SU-DHL-6 (cell line): ENCODE data around the gene FAM20C.

Source experiments
- H2AFZ ChIP-seq: fragments of 200-600 bp; sonication (generic); 2 replicates; pipeline ENCODE4 v1.6.1; 2014; ENCODE audit warnings: low read depth, mild to moderate bottlenecking, moderate library complexity, mixed read lengths, antibody characterized with exemption, low read length; ENCODE audit not compliant: severe bottlenecking
- H3F3A ChIP-seq: fragments of 200-600 bp; shearing (Covaris generic); 2 replicates; pipeline ENCODE4 v1.6.0; 2016; ENCODE audit warnings: antibody characterized with exemption, mild to moderate bottlenecking; ENCODE audit not compliant: insufficient read depth
- H3K27ac ChIP-seq: fragments of 200-600 bp; sonication (generic); 2 replicates; pipeline ENCODE4 v1.5.1; 2016; ENCODE audit warnings: low read depth, mild to moderate bottlenecking, low read length, moderate library complexity, mixed read lengths
- H3K27me3 ChIP-seq: fragments of 200-600 bp; sonication (generic), shearing (Covaris generic); 2 replicates; pipeline ENCODE4 v1.6.0; 2014; ENCODE audit warnings: mild to moderate bottlenecking, low read length
- H3K36me3 ChIP-seq: fragments of 200-600 bp; sonication (generic); 2 replicates; pipeline ENCODE4 v1.6.1; 2014; ENCODE audit warnings: mild to moderate bottlenecking, low read length, mixed read lengths
- H3K4me2 ChIP-seq: fragments of 300-600, 200-600 bp; shearing (Covaris generic), sonication (generic); 2 replicates; pipeline ENCODE4 v1.6.0; 2014; ENCODE audit warnings: low read length, low read depth, mild to moderate bottlenecking; ENCODE audit not compliant: poor library complexity, severe bottlenecking
- H3K4me3 ChIP-seq: fragments of 200-600 bp; sonication (generic); 2 replicates; pipeline ENCODE4 v1.5.1; 2014; ENCODE audit warnings: antibody characterized with exemption, low read length, mild to moderate bottlenecking, mixed read lengths; ENCODE audit not compliant: insufficient read depth, poor library complexity, severe bottlenecking
- H3K79me2 ChIP-seq: fragments of 200-600 bp; sonication (generic); 2 replicates; pipeline ENCODE4 v1.6.1; 2014; ENCODE audit warnings: mild to moderate bottlenecking, low read length, moderate library complexity; ENCODE audit not compliant: insufficient read depth
- H3K9ac ChIP-seq: fragments of 200-600 bp; sonication (generic); 2 replicates; pipeline ENCODE4 v1.7.0; 2014; ENCODE audit warnings: mild to moderate bottlenecking, low read length
- H3K9me2 ChIP-seq: fragments of 200-600 bp; sonication (generic); replicated peaks from 2 replicates; pipeline ENCODE4 v1.6.1; 2014; ENCODE audit warnings: low read length; ENCODE audit not compliant: insufficient read depth
- H3K9me3 ChIP-seq: fragments of 200-600 bp; sonication (generic); 2 replicates; pipeline ENCODE4 v1.6.1; 2014; ENCODE audit warnings: low read length, mixed read lengths; ENCODE audit not compliant: insufficient read depth
- H4K20me1 ChIP-seq: fragments of 200-600 bp; sonication (generic); 2 replicates; pipeline ENCODE4 v1.6.1; 2014; ENCODE audit warnings: low read depth, mild to moderate bottlenecking, antibody characterized with exemption, low read length, moderate library complexity, mixed read lengths
- EZH2phosphoT487 ChIP-seq: fragments of 200-600 bp; sonication (generic), shearing (Covaris generic); conservative IDR thresholded peaks from 2 replicates; pipeline ENCODE4 v1.6.1; 2018; ENCODE audit warnings: mild to moderate bottlenecking, antibody characterized with exemption, low read length, moderate library complexity, mixed read lengths
- TF ChIP-seq, protein P1 (sequence below): fragments of 200-600 bp; sonication (generic); IDR thresholded peaks from one replicate; pipeline ENCODE4 v1.5.1; 2017; ENCODE audit warnings: antibody characterized with exemption, mild to moderate bottlenecking, low read length, moderate library complexity; ENCODE audit not compliant: insufficient read depth, poor library complexity, severe bottlenecking

FAM20C gene

DNA sequence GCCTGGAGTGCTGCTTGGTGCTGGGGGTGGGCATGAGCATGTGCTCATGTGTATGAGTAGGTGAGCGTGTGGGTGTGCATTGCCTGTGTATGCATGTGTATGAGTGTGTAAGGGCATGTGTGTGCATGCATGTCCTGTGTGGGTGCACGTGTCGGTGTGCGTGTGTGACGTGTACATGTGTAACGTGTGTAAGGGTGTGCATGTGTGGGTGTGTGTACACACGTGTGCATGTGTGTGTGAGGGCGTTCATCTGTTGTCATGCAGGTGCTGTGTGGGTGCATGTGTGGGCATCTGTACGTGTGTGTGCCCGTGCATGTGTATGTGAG lies 30.3 kb downstream of the FAM20C start:
- TF ChIP-seq, protein P1, sequence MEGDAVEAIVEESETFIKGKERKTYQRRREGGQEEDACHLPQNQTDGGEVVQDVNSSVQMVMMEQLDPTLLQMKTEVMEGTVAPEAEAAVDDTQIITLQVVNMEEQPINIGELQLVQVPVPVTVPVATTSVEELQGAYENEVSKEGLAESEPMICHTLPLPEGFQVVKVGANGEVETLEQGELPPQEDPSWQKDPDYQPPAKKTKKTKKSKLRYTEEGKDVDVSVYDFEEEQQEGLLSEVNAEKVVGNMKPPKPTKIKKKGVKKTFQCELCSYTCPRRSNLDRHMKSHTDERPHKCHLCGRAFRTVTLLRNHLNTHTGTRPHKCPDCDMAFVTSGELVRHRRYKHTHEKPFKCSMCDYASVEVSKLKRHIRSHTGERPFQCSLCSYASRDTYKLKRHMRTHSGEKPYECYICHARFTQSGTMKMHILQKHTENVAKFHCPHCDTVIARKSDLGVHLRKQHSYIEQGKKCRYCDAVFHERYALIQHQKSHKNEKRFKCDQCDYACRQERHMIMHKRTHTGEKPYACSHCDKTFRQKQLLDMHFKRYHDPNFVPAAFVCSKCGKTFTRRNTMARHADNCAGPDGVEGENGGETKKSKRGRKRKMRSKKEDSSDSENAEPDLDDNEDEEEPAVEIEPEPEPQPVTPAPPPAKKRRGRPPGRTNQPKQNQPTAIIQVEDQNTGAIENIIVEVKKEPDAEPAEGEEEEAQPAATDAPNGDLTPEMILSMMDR: no peak
- TF ChIP-seq EZH2phosphoT487: no peak
- no peak overlapping the region for H3K27ac ChIP-seq

DNA sequence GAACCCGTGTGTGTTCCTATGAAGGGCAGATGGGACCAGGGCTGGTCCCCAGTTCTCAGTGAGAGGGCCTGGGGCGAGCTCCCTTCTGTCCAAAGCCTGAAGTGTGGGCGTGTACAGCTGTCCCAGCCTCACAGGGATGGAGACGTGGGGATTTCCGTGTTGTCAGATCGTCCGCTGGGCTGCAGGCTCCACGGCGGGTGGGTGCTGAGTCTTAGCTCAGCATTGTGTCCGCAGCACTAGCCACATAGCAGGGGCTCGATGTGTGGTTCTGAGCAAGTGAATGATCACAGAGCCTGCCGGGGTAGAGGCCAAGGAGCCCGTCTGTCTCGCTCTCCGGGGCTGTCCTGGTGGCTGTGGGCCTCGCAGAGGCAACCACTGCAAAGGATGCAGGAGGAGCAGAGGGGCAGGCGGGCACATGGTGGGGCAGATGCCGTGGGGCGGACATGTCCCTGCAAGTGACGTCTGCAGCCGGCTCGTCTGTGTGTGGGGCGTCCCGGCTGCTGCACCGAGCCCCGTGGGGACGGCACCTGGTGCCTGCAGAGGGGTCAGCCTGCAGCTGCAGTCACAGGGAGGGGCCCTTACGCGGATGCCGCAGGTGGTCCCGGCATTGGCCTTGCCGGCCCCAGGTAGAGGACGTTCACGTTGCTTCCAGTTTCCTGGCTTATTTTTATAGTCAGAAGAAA lies 30.9 kb downstream of the FAM20C start:
- H3K27ac ChIP-seq: no peak overlapping the region
- H3K36me3 ChIP-seq: no peaks in the 10 kb centered on the region
- H3K4me3 ChIP-seq: no peak overlapping the region
- no peaks in the 10 kb centered on the region for H3F3A ChIP-seq
- no peaks in the 10 kb centered on the region for H3K9me2 ChIP-seq
- H3K27me3 ChIP-seq: no peaks in the 10 kb centered on the region
- H2AFZ ChIP-seq: no peak overlapping the region
- H3K9ac ChIP-seq: no peak overlapping the region
- no peaks in the 10 kb centered on the region for H3K79me2 ChIP-seq
- H4K20me1 ChIP-seq: no peaks in the 10 kb centered on the region
- H3K4me2 ChIP-seq: no peak overlapping the region
- H3K9me3 ChIP-seq: no peaks in the 10 kb centered on the region
- TF ChIP-seq, protein P1: no peak
- no peak for TF ChIP-seq EZH2phosphoT487

More for the DNA sequence above, 30.3 kb downstream of the FAM20C start:
- H3K36me3 ChIP-seq: no peaks in the 10 kb centered on the region
- H3K79me2 ChIP-seq: no peaks in the 10 kb centered on the region
- H3K27me3 ChIP-seq: no peaks in the 10 kb centered on the region
- no peaks in the 10 kb centered on the region for H4K20me1 ChIP-seq
- H3K9ac ChIP-seq: no peak overlapping the region
- no peak overlapping the region for H3K4me3 ChIP-seq
- no peaks in the 10 kb centered on the region for H3K9me3 ChIP-seq
- H3K9me2 ChIP-seq: no peaks in the 10 kb centered on the region
- no peak overlapping the region for H3K4me2 ChIP-seq
- H3F3A ChIP-seq: no peaks in the 10 kb centered on the region
- no peak overlapping the region for H2AFZ ChIP-seq

DNA sequence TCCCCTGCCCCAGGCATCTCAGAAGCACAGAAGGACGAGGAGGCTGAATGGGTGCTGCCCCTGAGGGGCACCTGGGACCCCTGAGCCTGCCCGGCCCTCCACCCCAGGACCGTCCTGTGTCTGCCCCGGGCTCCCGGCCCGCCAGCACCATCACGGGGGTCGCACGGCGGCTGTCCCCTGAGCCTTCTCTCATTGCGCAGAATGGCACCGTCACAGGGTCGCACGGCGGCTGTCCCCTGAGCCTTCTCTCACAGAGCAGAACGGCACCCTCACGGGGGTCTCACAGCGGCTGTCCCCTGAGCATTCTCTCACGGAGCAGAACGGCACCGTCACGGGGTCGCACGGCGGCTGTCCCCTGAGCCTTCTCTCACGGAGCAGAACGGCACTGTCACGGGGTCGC lies 31.5 kb downstream of the FAM20C start:
- H3F3A ChIP-seq: no peaks in the 10 kb centered on the region
- H3K79me2 ChIP-seq: no peaks in the 10 kb centered on the region
- no peaks in the 10 kb centered on the region for H3K27me3 ChIP-seq
- no peaks in the 10 kb centered on the region for H3K9me3 ChIP-seq
- H3K36me3 ChIP-seq: no peaks in the 10 kb centered on the region
- TF ChIP-seq EZH2phosphoT487: no peak
- TF ChIP-seq, protein P1: no peak
- H3K9ac ChIP-seq: no peak overlapping the region
- no peaks in the 10 kb centered on the region for H3K9me2 ChIP-seq
- H3K27ac ChIP-seq: no peak overlapping the region
- no peaks in the 10 kb centered on the region for H4K20me1 ChIP-seq
- H2AFZ ChIP-seq: no peak overlapping the region
- no peak overlapping the region for H3K4me2 ChIP-seq
- H3K4me3 ChIP-seq: no peak overlapping the region
